ENCODE measurements around the gene RASAL1.

GRCh38 chr12:113050795-113051194, 84.8 kb downstream of the RASAL1 start:
- TF ChIP-seq CTCF (IDR thresholded peaks at IDR 0.05) (no peak), POLR2A (IDR thresholded peaks at IDR 0.05) (no peak), POLR2AphosphoS5 (IDR thresholded peaks at IDR 0.05; ENCODE audit: insufficient read depth in 1 of 2, low read depth in 1 of 2) (no peak)
